ENCODE results near the gene TAS2R19.

DNA sequence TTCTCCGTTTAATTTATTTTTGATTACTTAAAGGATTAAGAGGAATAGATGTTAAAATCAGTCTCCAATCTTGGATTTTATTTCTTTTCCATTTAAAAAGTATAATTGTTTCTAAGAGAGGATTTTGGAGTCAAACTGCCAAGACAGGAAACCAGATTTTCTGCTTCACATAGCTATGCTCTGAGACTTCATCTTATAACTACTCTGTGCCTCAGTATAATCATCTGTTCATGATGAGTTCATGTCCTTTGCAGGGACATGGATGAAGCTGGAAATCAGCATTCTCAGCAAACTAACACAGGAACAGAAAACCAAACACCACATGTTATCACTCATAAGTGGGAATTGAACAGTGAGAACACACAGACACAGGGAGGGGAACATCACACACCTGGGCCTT, 17.7 kb upstream of the TAS2R19 start:
- TF ChIP-seq GATA2 (IDR thresholded peaks at IDR 0.05; ENCODE audit: low read depth, low read length) (no peak), GATA3 (IDR thresholded peaks at IDR 0.05; ENCODE audit: low read depth, low read length) (no peak)

All from SH-SY5Y (cell line).